ENCODE results near the gene NCCRP1. TPM values are rescaled to one million over a fixed set of nuclear protein-coding genes. Genes with fewer than 3 reads are reported as not detected.

The NCCRP1 gene
- total RNA-seq, 1 donor from 2014 or later = 9.5 TPM

DNA sequence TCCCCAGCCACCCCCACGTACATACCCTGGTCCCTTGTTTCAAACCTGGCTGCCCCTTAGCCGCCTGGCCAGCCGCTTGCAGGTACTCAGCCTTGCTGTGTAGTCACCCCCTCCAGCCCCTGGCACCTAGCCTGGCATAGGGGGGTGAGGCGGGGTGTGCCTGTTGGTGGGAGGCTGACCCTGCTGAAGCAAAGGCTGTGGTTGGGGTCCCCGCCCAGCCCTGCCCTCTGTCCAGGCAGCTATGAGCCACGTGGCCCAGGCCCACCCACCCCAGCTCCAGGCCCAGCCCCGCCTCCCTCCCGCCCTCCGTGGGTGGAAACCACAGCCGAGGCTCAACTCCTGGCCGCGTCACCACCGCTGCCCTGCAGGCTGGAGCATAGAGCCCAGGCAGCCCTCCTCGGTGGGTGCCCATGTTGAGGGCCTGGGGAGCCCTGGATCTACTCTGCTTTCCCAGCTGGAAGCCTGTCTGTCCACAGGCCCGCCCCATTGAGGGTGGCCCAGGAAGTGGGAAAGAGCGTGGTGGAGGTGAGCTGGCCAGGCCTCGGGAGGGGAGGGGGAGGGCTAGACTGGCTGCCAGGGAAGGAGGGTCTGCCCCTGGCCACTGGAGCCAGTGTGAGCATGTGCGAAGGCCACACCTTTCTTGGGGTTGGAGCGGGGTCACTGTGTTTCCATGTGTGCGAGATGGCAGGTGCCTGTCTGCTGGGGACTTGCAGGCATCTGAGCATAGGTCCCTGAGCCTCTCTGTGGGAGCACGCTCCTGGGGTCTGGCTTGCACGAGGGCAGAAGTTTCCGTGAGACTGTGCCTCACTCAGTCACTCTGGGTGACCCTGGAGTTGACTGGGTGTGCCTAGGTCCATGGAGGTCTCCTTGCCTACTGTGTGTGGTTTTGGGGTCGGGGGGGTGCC, 40.2 kb upstream of the NCCRP1 start:
- DNase-seq (ENCODE audit: low read depth) = peak; percentile 11
- H3K36me3 ChIP-seq (ENCODE audit: control insufficient read depth, insufficient read depth, low read length) = no peaks in the 10 kb centered on the region
- peak; percentile 73 for FAIRE-seq
- no peaks in the 10 kb centered on the region for H3K27me3 ChIP-seq (ENCODE audit: control insufficient read depth, insufficient read depth, low read length)
- TF ChIP-seq, protein P1, sequence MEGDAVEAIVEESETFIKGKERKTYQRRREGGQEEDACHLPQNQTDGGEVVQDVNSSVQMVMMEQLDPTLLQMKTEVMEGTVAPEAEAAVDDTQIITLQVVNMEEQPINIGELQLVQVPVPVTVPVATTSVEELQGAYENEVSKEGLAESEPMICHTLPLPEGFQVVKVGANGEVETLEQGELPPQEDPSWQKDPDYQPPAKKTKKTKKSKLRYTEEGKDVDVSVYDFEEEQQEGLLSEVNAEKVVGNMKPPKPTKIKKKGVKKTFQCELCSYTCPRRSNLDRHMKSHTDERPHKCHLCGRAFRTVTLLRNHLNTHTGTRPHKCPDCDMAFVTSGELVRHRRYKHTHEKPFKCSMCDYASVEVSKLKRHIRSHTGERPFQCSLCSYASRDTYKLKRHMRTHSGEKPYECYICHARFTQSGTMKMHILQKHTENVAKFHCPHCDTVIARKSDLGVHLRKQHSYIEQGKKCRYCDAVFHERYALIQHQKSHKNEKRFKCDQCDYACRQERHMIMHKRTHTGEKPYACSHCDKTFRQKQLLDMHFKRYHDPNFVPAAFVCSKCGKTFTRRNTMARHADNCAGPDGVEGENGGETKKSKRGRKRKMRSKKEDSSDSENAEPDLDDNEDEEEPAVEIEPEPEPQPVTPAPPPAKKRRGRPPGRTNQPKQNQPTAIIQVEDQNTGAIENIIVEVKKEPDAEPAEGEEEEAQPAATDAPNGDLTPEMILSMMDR (IDR thresholded peaks at IDR 0.05; ENCODE audit: insufficient read depth, low read length, severe bottlenecking) = no peak
- H3K4me3 ChIP-seq (ENCODE audit: low read depth, low read length) = peak overlapping the region; percentile 11

DNA sequence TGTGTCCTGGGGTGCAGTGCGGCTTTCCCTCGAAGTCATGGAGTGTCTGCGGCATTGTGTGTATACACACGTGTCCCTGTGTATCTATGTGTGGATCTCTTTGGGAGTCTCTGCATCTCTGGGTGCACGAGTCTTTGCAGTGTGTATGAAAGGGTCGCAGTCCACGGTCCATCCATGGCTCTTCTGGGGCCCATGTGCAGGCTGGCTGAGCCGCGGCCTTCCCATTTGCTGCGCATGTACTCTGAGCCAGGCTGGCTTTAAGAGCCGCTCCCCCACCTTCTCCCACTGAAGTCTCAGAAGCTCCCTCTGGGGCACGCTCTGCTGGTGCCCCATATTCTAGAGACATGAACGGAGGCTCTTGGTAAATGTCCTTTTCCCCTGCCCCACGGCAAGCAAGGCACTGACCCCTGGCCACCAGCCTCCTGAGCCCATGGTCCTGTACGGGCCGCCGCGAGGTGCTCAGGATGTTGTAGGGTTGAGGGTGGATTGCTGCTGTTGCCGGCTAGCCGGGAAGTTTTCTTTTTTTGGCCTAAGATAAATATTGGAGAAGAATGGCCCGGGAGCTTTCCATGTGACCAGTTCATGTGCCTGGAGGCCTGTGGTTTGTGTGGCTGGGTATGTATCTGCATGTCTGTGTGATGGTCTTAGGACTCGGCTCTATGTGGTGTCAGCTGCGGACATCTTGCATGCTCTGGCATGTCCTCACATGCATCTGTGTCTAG, 39.3 kb upstream of the NCCRP1 start:
- no peaks in the 10 kb centered on the region for H3K27me3 ChIP-seq (ENCODE audit: control insufficient read depth, insufficient read depth, low read length)
- no peak overlapping the region for H3K4me3 ChIP-seq (ENCODE audit: low read depth, low read length)
- DNase-seq (ENCODE audit: low read depth) (no peak), FAIRE-seq (no peak)
- H3K36me3 ChIP-seq (ENCODE audit: control insufficient read depth, insufficient read depth, low read length) = no peaks in the 10 kb centered on the region
- TF ChIP-seq, protein P1 (IDR thresholded peaks at IDR 0.05; ENCODE audit: insufficient read depth, low read length, severe bottlenecking) = no peak

DNA sequence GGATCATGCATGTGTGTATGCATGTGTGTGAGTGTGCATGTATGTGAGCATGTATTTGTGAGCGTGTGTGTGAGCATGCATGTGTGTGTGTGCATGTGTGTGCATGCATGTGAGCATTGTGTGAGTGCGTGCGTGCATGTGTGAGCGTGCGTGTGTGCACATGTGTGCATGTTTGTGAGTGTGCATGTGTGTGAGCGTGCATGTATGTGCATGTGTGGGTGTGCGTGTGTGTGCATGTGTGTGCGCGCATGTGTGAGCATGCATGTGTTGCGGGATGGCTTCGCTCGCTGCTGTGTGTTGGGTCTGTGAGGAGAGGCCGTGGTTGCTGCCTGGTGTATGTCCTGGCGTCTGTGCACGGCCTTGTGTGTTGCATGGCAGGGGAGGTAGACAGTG, 38.8 kb upstream of the NCCRP1 start:
- Histone ChIP-seq H3K4me3 (ENCODE audit: low read depth, low read length) (no peak overlapping the region), H3K27me3 (ENCODE audit: control insufficient read depth, insufficient read depth, low read length) (no peaks in the 10 kb centered on the region), H3K36me3 (ENCODE audit: control insufficient read depth, insufficient read depth, low read length) (no peaks in the 10 kb centered on the region)
- DNase-seq (ENCODE audit: low read depth) (no peak), FAIRE-seq (peak; percentile 99)
- TF ChIP-seq, protein P1 (IDR thresholded peaks at IDR 0.05; ENCODE audit: insufficient read depth, low read length, severe bottlenecking) = no peak

DNA sequence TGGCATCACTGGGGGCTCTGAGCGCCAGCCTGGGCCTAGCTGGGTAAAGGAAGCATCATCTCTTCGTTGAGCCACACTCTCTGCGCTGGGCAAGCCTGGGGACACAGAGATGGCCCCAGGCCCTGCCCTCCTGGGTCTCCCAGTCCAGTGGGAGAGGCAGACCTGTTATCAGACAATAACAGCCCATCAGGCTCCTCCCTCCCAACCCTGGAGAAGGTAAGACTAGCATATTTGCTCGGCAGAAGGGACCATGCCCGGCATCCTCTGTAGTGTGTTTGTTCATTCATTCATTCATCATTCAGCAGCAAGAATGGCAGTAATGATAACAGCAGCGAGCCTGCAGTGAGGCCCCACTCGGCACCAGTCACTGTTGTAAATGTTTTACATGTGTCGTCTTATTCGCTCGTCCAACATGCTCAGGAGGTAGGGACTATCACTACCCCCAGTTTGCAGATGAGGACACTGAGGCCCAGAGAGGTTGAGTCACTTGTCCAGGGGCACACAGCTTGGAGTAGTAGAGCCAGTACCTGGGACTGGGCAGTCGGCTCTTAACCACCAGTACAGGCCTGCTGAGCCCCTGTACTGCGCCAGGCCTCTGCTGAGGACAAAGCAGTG, 38.0 kb upstream of the NCCRP1 start:
- Histone ChIP-seq H3K4me3 (ENCODE audit: low read depth, low read length) (no peak overlapping the region), H3K36me3 (ENCODE audit: control insufficient read depth, insufficient read depth, low read length) (no peaks in the 10 kb centered on the region), H3K27me3 (ENCODE audit: control insufficient read depth, insufficient read depth, low read length) (no peaks in the 10 kb centered on the region)
- DNase-seq (ENCODE audit: low read depth) (no peak), FAIRE-seq (peak; percentile 73)
- TF ChIP-seq, protein P1 (IDR thresholded peaks at IDR 0.05; ENCODE audit: insufficient read depth, low read length, severe bottlenecking) = no peak

DNA sequence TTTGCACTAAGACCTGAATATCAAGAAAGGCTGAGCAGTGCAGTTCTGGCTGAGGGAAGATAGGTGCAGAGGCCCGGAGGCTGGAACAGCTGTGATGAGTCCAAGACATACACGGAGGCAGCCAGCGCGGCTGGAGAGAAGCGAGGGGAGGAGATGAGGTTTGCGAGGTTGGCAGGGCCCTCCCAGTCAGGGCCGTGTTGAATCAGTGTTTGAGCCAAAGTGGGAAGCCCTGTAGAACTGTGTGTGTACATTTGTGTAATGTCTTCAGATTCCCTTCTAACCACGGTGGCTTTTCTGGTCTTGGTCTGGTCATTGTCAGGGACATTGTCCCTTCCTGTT, 36.3 kb upstream of the NCCRP1 start:
- Histone ChIP-seq H3K4me3 (ENCODE audit: low read depth, low read length) (no peak overlapping the region), H3K36me3 (ENCODE audit: control insufficient read depth, insufficient read depth, low read length) (no peaks in the 10 kb centered on the region), H3K27me3 (ENCODE audit: control insufficient read depth, insufficient read depth, low read length) (no peaks in the 10 kb centered on the region)
- TF ChIP-seq, protein P1 (IDR thresholded peaks at IDR 0.05; ENCODE audit: insufficient read depth, low read length, severe bottlenecking) = no peak
- DNase-seq (ENCODE audit: low read depth) = peak; percentile 29
- FAIRE-seq = peak; percentile 92

Data from bronchial epithelial cell (primary cell).